GM18502 (cell line): ENCODE data around the gene EIF4G3.
"Not testable (repeated sequence)": the region's sequence is repeated elsewhere in the genome, so short reads cannot be mapped to it uniquely, and the experiment has no call there.

ENCODE experiments used
- ATAC-seq: cut with Tn5 transposase; IDR thresholded peaks from one replicate; pipeline ENCODE4 v1.9.1; 2021; ENCODE audit warnings: mild to moderate bottlenecking; ENCODE audit not compliant: unreplicated experiment, poor library complexity

The EIF4G3 gene

DNA sequence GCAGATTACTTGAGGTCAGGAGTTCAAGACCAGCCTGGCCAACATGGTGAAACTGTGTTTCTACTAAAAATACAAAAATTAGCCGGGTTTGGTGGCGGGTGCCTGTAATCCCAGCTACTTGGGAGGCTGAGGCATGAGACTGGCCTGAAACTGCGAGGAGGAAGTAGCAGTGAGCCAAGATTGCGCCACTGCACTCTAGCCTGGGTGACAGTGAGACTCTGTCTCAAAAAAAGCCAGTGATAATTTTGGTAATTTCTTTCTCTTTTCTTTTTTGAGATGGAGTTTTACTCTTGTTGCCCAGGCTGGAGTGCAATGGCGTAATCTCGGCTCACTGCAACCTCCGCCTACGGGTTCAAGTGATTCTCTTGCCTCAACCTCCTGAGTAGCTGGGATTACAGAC, 324.9 kb downstream of the EIF4G3 start:
- ATAC-seq = not testable (repeated sequence)

DNA sequence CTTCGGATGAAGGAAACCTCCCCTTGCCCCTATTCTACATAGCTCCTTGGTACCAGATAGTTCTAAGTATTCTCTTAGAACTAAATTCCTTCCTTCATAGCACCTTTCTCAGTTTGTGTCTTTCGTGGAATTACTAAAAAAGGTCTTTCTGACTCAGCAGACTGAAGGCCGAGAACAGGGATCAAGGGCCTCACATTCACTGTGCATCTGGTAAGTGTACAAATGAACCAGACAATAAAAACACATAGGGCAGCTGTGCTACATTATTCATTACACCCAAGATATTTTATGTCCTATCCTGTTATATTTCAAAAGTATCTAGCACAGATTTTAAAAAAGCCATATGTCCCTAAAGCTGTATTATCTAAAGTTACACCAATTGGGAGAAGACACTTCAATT, 326.7 kb downstream of the EIF4G3 start:
- ATAC-seq = no peak

DNA sequence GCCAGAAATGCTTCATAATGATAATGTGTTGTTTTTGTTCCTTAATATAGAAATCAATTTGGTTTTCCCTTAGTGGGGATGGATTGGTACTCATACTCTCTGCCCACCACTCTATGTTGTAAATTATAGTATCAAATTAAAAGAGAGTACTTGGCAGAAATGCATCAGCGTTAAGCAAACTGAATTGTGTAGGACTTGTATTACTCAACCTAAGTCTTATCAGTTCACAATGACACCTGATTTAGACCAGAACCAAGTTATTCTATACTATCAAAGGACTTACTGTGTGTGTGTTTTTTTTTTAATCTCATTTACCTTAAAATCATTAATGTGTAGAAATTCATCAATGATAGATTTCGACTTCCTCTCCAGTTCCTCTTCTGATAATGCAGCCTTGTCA, 327.6 kb downstream of the EIF4G3 start:
- no peak for ATAC-seq

DNA sequence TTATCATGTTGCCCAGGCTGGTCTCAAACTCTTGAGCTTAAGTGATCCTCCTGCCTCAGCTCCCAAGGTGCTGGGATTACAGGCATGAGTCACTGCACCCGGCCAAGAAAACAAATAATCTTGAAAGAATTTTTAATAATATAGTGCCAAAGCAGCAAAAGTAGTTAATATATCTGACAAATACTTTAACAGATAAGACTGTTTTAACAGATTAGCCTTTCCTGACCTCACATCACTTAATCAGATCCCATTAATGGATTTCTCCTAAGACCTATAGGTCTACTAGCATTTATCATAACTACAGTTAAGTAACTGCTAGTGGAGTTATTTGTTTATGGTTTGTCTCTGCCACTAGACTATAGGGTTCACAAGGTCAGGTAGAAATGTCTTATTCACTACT, 328.5 kb downstream of the EIF4G3 start:
- no peak for ATAC-seq

DNA sequence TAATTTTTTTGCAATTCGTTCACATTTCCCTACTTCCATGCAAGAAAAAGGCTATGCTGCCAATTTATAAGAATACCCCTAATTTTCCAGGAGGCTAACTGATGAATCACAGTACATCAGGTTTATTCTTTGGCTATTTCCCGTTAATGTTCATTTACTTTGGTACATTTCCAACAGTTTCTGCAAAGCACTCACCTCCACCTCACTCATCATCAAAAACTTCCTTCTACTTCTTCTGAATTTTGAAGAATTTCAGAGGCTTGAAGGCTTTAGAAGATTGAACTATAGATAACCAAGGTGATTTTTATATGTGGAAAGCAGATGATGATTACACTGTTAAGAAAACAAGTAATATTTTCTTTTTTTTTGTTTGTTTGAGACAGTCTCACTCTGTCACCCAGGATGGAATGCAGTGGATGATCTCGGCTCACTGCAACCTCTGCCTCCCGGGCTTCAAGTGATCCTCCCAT, 329.1 kb downstream of the EIF4G3 start:
- ATAC-seq = no peak

DNA sequence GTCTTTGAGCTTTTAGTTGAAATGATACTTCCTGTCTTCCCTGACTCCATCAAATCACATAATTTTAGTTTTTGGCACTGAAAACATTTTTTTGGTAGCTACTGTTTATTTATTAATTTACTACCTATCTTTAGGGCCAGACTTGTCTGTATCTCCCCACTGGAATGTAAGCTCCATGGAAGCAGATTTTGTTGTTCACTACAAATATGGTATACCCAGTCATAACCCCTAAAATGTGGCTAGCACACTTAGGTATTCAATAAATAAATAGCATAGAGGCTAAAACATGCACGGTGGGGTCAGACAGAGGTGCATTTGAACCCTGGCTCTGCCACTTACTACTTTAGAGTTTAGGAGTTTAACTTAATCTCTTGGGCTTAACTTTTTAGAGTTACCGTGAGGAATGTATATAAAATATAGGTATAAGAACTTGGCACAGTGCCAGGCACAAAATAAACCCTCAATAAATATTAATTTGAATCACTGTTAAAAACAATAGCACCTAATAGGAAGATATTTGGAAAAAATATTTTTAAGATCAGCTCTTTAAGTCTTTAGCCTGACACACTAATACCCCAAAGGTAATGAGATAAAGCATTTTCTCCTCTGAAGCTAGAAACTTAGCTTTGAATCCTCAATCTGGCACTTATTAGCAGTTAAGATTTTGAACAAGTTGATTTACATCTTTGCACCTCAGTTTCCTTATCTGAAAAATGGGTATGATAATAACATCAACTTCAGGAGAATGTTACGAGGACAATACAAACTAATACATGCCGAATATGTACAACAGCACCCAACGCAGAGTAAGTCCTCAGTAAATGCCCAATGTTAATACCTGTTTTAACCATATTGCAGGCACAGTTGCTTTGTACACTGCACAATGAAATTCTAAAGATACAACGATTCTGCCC, 330.0 kb downstream of the EIF4G3 start:
- ATAC-seq = no peak

DNA sequence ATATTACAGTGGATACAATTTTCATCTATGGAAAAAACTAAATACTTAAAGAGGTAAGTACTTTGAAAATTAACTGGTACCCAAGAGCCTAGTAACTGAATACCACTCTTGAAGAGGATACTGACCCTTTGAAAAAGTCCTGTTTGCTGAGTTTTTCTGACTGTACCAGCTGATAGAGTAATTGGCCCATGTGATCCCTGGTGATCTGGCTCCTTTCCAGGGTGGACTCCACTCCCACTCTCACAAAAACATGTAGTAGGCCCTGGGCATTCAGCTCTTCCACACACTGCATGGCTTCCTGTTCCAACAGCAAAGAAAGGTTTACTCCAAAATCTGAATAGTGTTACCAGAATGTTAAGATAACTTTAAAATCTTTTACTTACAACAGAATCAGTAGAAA, 336.0 kb downstream of the EIF4G3 start:
- ATAC-seq = no peak

DNA sequence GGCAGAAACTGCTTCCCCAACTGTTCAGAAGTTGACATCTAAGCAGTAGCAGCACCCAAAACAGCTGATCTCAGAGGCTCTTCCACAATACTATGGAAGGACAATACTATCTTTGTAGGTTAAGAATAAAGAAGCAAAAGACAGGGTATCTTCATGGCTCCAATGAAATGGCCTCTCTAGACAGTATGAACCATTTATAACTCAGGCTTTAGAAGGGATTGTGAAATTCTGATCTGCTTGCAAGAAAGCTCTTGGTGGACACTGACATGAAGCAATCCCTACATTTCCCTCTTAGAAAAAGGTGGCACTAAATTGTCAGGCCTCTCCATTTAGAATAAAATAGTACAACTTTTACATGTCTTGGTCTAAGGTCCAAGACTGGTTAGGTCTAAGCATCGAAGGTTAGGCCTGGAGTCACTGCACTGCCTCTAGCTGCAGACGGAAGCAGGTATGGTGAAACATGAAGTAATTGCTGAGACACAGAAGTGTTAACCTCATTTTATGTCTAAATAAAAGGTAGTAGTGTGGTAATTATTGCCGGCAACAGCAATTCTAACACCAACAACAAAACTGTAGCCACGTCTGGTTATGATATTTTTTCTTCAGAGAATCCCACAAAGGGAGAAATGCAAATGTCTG, 339.0 kb downstream of the EIF4G3 start:
- no peak for ATAC-seq

DNA sequence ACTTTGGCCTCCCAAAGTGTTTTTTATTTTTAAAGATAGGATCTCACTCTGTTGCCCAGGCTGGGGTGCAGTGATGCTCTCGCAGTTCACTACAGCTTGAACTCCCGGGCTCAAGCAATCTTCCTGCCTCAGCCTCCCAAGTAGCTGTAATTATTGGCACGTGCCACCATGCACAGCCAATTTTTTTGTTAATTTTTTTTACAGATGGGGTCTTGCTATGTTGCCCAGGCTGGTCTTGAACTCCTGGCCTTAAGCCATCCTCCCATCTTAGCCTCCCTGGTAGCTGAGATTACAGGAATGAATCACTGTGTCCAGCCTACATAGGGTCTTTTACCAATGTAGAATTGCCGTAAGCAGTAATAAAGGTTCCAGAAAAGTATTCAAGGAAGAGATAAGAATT, 340.5 kb downstream of the EIF4G3 start:
- ATAC-seq = no peak

DNA sequence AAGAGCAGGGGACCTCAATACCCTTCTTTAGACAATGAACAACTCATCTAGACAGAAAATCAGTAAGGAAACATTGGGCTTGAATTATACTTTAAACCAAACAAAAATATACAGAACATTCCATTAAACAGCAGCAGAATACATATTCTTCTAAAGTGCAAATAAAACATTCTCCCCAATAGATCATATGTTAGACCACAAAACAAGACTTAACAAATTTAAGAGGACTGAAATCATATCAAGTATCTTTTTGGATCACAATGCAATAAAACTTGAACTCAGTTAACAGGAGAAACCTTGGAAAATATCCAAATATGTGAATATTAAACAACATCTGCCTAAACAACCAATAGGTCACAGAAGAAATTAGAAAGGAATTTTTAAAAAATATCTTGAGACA, 341.9 kb downstream of the EIF4G3 start:
- no peak for ATAC-seq

DNA sequence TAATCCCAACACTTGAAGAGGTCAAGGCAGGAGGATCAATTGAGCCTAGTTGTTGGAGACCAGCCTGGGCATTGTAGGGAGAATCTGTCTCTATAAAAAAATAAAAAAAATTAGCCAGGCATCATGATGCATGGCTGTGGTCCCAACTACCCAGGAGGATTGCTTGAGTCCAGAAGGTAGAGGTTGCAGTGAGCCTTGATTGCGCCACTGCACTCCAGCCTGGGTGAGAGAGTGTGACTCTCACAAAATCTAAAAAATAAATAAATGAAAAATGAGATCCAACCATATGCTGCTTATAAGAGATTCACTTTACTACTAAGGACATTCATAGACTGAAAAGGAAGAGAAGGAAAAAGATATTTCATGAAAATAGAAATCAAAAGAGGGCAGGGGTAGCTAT, 342.5 kb downstream of the EIF4G3 start:
- ATAC-seq = no peak

DNA sequence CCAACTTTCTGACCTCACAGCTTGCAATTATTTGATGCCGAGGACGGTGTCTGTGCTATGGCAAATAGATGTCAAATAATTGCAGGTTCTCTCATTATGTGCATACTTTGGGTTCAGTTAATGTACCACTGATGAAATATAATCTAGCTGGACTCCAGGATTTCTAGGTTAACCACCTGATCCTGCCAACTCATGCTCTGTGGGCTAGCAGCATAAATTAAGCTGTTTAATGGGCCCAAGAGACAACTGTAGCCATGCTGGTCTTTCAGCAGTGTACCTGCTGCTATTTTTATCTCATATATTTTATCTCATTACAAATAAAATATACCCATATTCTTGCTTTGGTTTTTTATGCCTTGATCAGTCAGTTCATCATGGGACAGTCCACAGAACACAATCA, 346.3 kb downstream of the EIF4G3 start:
- no peak for ATAC-seq

DNA sequence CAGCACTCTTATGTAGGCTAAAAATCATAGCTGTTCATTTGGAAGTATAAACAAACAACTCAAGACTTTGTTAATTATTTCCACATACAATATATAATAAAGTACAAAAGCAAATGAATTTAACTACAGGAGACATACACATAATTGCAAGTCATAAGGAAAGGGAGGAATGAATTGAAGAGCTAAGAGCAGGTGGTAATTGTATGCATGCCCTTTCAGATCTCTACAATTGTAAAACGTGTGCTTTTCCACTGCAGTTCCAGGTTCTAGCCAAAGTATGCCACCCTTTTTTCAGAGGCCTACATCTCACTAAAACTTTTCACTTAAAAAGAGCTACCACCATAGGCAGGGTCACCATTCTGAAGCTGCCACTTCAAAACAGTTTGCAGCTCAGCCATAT, 346.8 kb downstream of the EIF4G3 start:
- no peak for ATAC-seq

DNA sequence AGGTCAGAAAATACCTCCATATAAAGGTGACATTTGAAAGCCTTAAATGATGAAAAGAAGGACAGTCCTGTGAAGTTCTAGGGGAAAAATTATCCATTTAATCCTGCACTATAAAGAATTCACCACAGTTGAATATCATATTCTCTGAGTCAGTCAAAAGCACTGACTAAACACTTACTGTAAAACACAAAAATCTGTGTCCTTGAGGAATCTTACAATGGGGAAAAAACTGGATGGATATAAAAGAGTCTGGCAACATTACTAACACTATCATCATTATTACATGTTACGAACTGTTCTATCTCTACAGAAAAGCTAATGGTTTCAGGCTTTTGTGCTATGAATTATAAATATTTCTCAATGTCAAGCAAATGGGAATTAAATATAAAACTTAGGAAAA, 347.2 kb downstream of the EIF4G3 start:
- no peak for ATAC-seq

DNA sequence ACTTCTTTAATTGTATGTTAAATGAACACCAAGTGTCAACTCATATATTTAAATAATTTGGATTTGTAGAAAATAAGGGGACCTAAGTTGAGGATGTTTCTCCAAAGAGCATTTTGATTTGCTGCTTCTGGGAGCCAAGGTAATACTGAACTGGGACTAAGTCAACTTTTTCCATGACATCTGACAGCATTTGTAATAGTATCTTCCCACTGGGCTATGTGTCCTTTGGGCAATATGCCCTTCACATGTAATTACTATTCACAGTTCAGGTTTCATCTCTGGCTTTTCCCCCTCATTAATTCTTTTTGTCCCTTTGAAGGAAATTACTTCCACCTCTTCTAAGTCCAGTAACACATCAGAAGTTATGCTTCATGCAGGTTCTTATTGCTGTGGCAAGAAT, 352.9 kb downstream of the EIF4G3 start:
- no peak for ATAC-seq

DNA sequence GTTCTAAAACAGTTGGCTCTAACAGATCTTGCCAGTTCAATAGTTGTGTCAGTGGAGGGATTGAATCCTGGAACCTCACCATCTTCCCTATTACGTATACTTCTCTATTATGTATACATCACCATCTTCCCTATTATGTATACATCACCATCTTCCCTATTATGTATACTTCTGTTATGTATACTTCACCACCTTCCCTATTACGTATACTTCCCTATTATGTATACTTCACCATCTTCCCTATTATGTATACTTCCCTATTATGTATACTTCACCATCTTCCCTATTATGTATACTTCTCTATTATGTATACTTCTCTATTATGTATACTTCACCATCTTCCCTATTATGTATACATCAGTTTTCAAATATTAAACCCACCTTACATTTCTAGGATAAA, 355.2 kb downstream of the EIF4G3 start:
- ATAC-seq = no peak

DNA sequence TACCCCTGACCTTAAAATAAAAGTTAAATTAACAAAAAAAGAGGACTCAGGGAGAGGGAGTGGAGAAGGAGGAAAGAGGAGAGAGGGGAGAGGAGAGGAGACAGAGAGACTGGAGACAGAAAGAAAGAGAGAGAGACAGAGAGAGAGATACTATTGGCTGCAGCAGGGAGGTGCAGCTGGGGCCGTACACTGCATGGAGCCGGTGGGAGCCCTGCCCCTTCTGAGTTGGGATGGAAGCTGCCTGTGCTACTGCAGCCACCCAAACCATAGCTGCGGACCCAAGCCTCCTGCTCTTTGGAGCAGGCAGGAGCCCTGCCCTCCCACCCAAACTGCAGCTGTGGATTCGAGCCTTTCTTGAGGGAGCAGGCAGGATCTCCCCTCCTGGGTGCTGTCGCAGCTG, 356.9 kb downstream of the EIF4G3 start:
- ATAC-seq = no peak

DNA sequence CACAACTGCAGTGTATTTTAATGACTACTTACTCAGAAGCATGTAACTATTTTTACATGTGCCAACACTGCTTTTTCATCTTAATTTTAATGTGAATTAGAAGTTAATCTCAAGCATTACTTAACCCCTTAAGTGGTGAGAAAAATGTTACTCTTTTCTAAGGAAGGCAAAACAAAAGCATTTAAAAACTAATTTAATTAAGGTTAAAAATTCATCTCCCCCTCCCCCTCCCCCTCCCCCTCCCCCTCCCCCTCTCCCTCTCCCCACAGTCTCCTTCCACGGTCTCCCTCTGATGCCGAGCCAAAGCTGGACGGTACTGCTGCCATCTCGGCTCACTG, 362.2 kb downstream of the EIF4G3 start:
- no peak for ATAC-seq

DNA sequence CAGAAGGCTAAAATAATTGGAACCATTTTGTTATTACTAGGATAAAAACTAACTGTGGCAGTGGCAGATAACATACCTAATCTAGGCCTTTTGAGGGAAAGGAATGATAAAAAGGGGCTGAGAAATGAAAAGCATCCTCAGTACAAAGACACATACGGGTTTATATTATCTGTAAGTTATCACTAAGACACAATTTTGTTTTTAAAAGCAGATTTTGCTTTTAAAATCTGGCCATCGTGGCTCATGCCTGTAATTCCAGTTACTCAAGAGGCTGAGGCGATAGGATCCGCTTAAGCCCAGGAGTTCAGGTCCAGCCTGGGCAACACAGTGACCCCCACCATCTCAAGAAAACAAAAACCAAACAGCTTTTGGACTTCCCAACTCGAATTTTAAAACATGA, 364.8 kb downstream of the EIF4G3 start:
- ATAC-seq = no peak

DNA sequence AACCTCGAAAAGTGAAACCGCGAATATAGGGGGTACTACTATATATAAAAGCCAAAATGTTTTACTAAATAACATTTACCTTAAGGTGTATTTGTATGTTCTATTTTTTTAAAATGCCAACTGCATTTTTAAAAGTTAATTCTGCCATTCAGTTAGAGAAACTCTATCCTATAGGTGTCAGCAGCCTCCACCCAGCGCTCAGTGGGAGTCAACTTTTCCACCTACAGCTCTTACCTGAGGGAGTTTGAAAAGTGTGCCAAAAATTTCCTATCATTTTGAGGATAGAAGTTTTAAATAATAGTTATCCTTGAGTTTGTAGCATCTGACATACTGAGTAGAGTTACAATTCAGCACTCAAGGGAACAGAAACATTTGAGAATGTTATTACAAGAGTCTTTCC, 383.5 kb downstream of the EIF4G3 start:
- ATAC-seq = no peak

DNA sequence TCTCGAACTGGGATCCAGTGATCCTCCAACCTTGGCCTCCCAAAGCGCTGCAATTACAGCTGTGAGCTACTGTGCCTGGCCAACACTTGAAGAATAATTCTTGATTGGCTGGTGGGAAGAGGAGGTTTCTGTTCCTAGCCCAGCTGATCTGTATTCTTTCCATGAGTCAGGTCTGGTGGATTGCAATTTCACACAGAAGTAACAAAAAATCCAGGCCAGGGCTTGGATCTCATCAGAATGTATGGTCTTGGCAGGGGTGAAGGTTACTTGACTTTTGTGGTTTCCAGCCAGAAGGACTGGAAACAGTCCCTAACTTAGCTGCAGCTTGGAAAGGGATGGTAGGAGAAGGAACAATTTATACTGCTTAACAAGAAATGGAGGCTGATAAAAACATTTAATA, 384.5 kb downstream of the EIF4G3 start:
- no peak for ATAC-seq

DNA sequence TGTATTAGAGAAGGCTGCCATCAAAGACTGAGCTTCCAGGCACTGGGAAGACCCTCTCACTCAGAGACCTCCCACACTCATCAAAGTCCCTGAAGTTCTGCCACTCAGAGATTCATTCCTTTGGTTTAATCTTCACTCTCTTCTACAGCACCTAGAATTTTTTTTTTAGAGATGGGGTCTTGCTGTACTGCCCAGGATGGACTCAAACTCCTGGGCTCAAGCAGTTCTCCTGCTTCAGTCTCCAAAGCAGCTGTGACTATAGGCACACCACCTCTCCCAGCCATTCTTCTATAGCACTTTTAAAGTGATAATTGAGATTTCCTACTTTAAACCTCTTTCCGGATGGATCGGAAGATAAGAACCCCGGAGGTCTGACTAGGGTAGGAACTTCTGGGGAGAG, 385.9 kb downstream of the EIF4G3 start:
- no peak for ATAC-seq
